ENCODE measurements around the gene DPYSL3.
A peak's percentile ranks its signal among the peaks of the same experiment; 100 is the strongest.

Gene DPYSL3

GRCh38 chr5:147403651-147404640 lies 105.9 kb downstream of the DPYSL3 start:
- DNase-seq (ENCODE audit: low read depth), result peak; percentile 96

- DNase-seq (ENCODE audit: low read depth), result no peak
Measured at GRCh38 chr5:147400881-147401280, 109.0 kb downstream of the DPYSL3 start.

GRCh38 chr5:147400126-147400809 lies 109.6 kb downstream of the DPYSL3 start:
- DNase-seq (ENCODE audit: low read depth), result no peak

GRCh38 chr5:147398860-147399259 lies 111.0 kb downstream of the DPYSL3 start:
- DNase-seq (ENCODE audit: low read depth), result peak; percentile 64

- no peak for DNase-seq (ENCODE audit: low read depth)
Measured at GRCh38 chr5:147397616-147398015, 112.3 kb downstream of the DPYSL3 start.

GRCh38 chr5:147396070-147396823 lies 113.6 kb downstream of the DPYSL3 start:
- no peak for DNase-seq (ENCODE audit: low read depth)

- DNase-seq (ENCODE audit: low read depth), result no peak
Measured at GRCh38 chr5:147393874-147394672, 115.8 kb downstream of the DPYSL3 start.

GRCh38 chr5:147391781-147392180 lies 118.1 kb downstream of the DPYSL3 start:
- peak; percentile 44 for DNase-seq (ENCODE audit: low read depth)

- no peak for DNase-seq (ENCODE audit: low read depth)
Measured at GRCh38 chr5:147390654-147391225, 119.1 kb downstream of the DPYSL3 start.

GRCh38 chr5:147388184-147389108 lies 121.4 kb downstream of the DPYSL3 start:
- DNase-seq (ENCODE audit: low read depth), result no peak

- no peak for DNase-seq (ENCODE audit: low read depth)
Measured at GRCh38 chr5:147387109-147387508, 122.8 kb downstream of the DPYSL3 start.

GRCh38 chr5:147384346-147385193 lies 125.3 kb downstream of the DPYSL3 start:
- no peak for DNase-seq (ENCODE audit: low read depth)

GRCh38 chr5:147382776-147383175 lies 127.1 kb downstream of the DPYSL3 start:
- no peak for DNase-seq (ENCODE audit: low read depth)

- DNase-seq (ENCODE audit: low read depth), result no peak
Measured at GRCh38 chr5:147381555-147381954, 128.3 kb downstream of the DPYSL3 start.

GRCh38 chr5:147377682-147378081 lies 132.2 kb downstream of the DPYSL3 start:
- DNase-seq (ENCODE audit: low read depth), result no peak

- DNase-seq (ENCODE audit: low read depth), result no peak
Measured at GRCh38 chr5:147375151-147375550, 134.7 kb downstream of the DPYSL3 start.

GRCh38 chr5:147373328-147373727 lies 136.5 kb downstream of the DPYSL3 start:
- no peak for DNase-seq (ENCODE audit: low read depth)

- no peak for DNase-seq (ENCODE audit: low read depth)
Measured at GRCh38 chr5:147372191-147372590, 137.7 kb downstream of the DPYSL3 start.

GRCh38 chr5:147371290-147371689 lies 138.6 kb downstream of the DPYSL3 start:
- no peak for DNase-seq (ENCODE audit: low read depth)

Measured in GM04503 (cell line).